Transverse colon (tissue), 4 donors: ENCODE data around the gene FAT4. TPM values are rescaled to one million over a fixed set of nuclear protein-coding genes. Genes with fewer than 3 reads are reported as not detected.

Experiments
- DNase-seq: peaks from one replicate; pipeline ENCODE4 v3.0.0-alpha.2; 2019
- H3K27ac ChIP-seq, 4 donors: fragments of 200-600 bp; sonication (generic); 2 replicates each; pipeline ENCODE4 v1.5.1; 2016 to 2018; ENCODE audit warnings: inconsistent platforms in 4 of 4
- H3K27me3 ChIP-seq: fragments of 200-600 bp; sonication (generic); 2 replicates; pipeline ENCODE4 v1.5.1; 2017; ENCODE audit warnings: inconsistent platforms
- H3K36me3 ChIP-seq, 4 donors: fragments of 200-600 bp; sonication (generic); 2 replicates each; pipeline ENCODE4 v1.5.1; 2017 to 2019; ENCODE audit warnings: inconsistent platforms in 4 of 4
- H3K4me1 ChIP-seq, 4 donors: fragments of 200-600 bp; sonication (generic); 2 replicates each; pipeline ENCODE4 v1.5.1; 2017 to 2020; ENCODE audit warnings: inconsistent platforms in 4 of 4
- H3K4me3 ChIP-seq, 4 donors: fragments of 200-600 bp; sonication (generic); 1 replicate in 1 of 4; 2 replicates in 3 of 4; pipeline versions ENCODE4 v1.5.1 to v1.6.1; 2017 to 2019; ENCODE audit warnings: inconsistent platforms in 4 of 4
- H3K9me3 ChIP-seq, 2 donors: fragments of 200-600 bp; sonication (generic); 2 replicates each; pipeline ENCODE4 v1.5.1; 2017 to 2019; ENCODE audit warnings: inconsistent platforms in 2 of 2
- CTCF ChIP-seq, 5 experiments: fragments of 200-600 bp in 3 of 5; fragments of 450-650 bp in 2 of 5; sonication (generic) in 3 of 5; IDR thresholded peaks; 1 replicate in 2 of 5; 2 replicates in 3 of 5; pipeline ENCODE4 v1.5.1; 2016 to 2017; ENCODE audit warnings: antibody characterized with exemption in 5 of 5, inconsistent platforms in 3 of 5, mild to moderate bottlenecking in 2 of 5, moderate library complexity in 1 of 5
- EP300 ChIP-seq: sonication (generic); formaldehyde crosslinking; IDR thresholded peaks from one replicate; pipeline ENCODE4 v1.6.1; 2017; ENCODE audit warnings: antibody characterized with exemption, low read depth
- POLR2A ChIP-seq: fragments of 450-650 bp; IDR thresholded peaks from one replicate; pipeline ENCODE4 v1.6.1; 2016; ENCODE audit warnings: antibody characterized with exemption, mild to moderate bottlenecking, moderate library complexity
- POLR2AphosphoS5 ChIP-seq, 3 donors: sonication (generic); formaldehyde crosslinking; IDR thresholded peaks; one replicate each; pipeline ENCODE4 v1.6.1; 2016; ENCODE audit warnings: antibody characterized with exemption in 3 of 3
- WGBS, 2 donors: methylation state at CpG; one replicate each; pipeline ENCODE4 v1.1.5; 2018; ENCODE audit warnings: low coverage in 1 of 2; 5-methylcytosine and 5-hydroxymethylcytosine counted together
- in situ Hi-C, 4 donors: fragments of 200-750 bp; cut with MboI; loops; one replicate each; pipeline versions ENCODE4 v1.15.0 to v1.15.1; 2017; ENCODE audit warnings: low sequenced_read_pairs in 3 of 4, low pct_ligation_motif_present in 1 of 4, low pct_unique_long_range_greater_than_20kb in 1 of 4
- intact Hi-C: fragments of 100-400 bp; cut with DNase I; formaldehyde crosslinking; loops from one replicate; pipeline ENCODE4 v1.15.1; 2023; ENCODE audit warnings: low total_unique reads
- total RNA-seq, 4 donors: library from RNA; depleted of rRNA; stranded (reverse); fragments of >200 nt; gene quantifications; one replicate each; pipeline ENCODE4 v1.1.0, GENCODE V29; 2016

FAT4 gene
- total RNA-seq, 4 donors from 2014 or later: 4.1 to 15.9 (median 9.3) TPM

DNA sequence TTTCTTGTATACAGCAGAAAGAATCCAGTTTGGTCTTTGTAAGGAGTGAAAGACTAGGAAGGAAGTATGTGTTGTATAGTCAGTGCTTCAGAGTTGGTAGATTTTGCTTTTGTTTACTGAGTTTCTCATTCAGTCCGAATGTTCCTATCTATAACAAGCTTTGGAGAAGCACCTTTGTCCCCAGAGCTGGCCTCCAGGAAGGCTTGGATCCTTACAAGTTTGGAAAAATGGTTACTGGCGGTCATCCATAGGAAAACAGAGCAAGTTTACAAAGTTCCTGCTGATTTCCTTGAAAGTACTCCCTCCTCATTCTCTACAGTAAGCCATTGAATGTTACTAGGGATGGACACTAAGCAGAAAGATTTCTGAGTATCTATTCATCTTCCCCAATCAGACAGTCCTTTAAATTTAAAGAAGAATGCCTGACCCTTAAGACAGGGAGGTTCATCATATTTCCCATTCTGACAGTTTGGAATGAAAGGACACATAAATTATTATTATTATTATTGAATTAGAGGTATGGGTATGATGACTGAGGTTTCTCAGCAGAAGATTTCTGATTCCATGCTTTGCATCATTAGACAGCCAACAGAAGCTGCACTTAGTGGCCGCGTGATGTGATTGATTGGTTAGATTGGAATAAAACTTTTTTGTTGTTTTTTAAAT lies 35.8 kb downstream of the FAT4 start:
- intact Hi-C loops: no loop called here
- TF ChIP-seq EP300 (no peak), POLR2A (no peak), POLR2AphosphoS5 (IDR thresholded peaks at IDR 0.05) (no peak), CTCF (IDR thresholded peaks at IDR 0.05) (no peak)
- Histone ChIP-seq H3K27ac (no peak overlapping the region), H3K4me1 (no peaks in the 10 kb centered on the region), H3K9me3 (no peaks in the 10 kb centered on the region), H3K27me3 (no peaks in the 10 kb centered on the region), H3K36me3 (no peaks in the 10 kb centered on the region), H3K4me3 (no peak overlapping the region)
- 77 to 78% methylated on average over 4 of the region's 4 CpGs for WGBS, 2 donors
- no peak for DNase-seq
- in situ Hi-C loops: no loop called here

DNA sequence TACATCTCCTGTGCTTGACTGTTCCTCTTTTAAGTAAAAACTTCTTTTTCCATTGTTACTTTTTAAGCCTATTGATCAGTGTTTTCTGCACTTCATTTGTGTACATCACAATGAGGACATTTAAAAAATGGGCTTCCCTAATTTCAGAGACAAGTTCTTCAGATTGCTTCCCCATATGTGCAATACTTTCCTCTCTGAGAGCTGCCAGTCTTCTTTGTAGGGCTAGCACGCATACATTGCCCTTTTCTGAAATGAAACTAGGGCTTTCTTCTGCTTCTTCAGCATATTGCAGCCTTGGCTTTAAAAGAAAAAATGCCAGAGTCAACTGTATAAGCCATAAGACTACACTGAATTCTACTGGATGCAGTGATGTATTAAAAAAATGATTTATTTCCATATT lies 37.8 kb downstream of the FAT4 start:
- no peak for TF ChIP-seq POLR2AphosphoS5 (IDR thresholded peaks at IDR 0.05)
- no peak for TF ChIP-seq CTCF (IDR thresholded peaks at IDR 0.05)
- no peak for TF ChIP-seq POLR2A
- no peak for TF ChIP-seq EP300
- 79 to 88% methylated on average over 1 of the region's 1 CpG for WGBS, 2 donors
- no peaks in the 10 kb centered on the region for H3K9me3 ChIP-seq
- no peaks in the 10 kb centered on the region for H3K27me3 ChIP-seq
- in situ Hi-C loops: no loop called here
- H3K27ac ChIP-seq: no peak overlapping the region
- no peak for DNase-seq
- H3K36me3 ChIP-seq: no peaks in the 10 kb centered on the region
- intact Hi-C loops: no loop called here
- no peaks in the 10 kb centered on the region for H3K4me1 ChIP-seq
- H3K4me3 ChIP-seq: no peak overlapping the region

DNA sequence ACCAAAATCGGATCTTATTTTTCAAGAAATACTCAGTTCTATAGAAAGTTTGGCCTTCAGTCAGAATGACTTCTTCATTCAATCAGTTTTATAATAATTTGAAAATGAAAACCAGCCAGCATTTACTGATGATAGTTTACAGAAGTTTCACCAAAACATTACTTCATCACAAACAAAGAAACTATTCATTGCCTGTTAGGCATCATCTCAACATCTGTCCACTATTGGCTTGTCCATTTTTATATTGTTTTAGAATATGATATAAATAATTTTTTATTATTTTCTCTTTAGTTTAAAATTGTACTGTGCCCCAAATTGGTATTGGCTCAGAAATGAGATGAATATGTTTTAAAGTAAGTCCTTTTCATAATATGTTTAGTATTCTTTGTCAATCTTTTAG lies 38.4 kb downstream of the FAT4 start:
- in situ Hi-C loops (no loop called here), intact Hi-C loops (no loop called here)
- DNase-seq: no peak
- no peaks in the 10 kb centered on the region for H3K9me3 ChIP-seq
- no peak for TF ChIP-seq EP300
- TF ChIP-seq CTCF (IDR thresholded peaks at IDR 0.05): no peak
- no peak for TF ChIP-seq POLR2AphosphoS5 (IDR thresholded peaks at IDR 0.05)
- TF ChIP-seq POLR2A: no peak
- H3K4me1 ChIP-seq: no peaks in the 10 kb centered on the region
- no peak overlapping the region for H3K4me3 ChIP-seq
- no peaks in the 10 kb centered on the region for H3K27me3 ChIP-seq
- no peak overlapping the region for H3K27ac ChIP-seq
- WGBS, 2 donors: 65 to 78% methylated on average over 1 of the region's 1 CpG
- no peaks in the 10 kb centered on the region for H3K36me3 ChIP-seq

DNA sequence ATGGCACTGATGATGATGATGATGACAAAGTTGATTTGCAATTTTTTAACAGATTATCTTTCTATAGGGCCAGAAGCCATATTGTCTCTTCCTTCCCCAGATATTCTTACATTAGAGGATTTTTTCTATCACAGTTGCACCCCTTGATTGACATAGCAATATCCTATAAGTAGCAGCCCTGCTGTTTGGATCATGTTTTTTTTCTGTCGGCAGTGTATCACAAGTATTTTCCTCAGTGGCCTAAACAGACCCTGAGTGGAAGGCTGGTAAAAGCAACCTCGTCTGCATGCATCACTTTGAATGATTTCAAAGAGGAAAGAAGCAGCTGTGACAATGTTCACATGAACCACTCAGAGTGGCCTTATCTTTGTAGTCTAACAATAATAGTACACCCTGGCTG lies 41.0 kb downstream of the FAT4 start:
- intact Hi-C loops: no loop called here
- Histone ChIP-seq H3K36me3 (no peaks in the 10 kb centered on the region), H3K4me3 (no peak overlapping the region), H3K27ac (no peak overlapping the region), H3K4me1 (no peaks in the 10 kb centered on the region), H3K9me3 (no peaks in the 10 kb centered on the region), H3K27me3 (no peaks in the 10 kb centered on the region)
- 73 to 75% methylated on average over 2 of the region's 2 CpGs for WGBS, 2 donors
- DNase-seq: no peak
- no peak for TF ChIP-seq EP300
- no peak for TF ChIP-seq CTCF (IDR thresholded peaks at IDR 0.05)
- TF ChIP-seq POLR2A: no peak
- TF ChIP-seq POLR2AphosphoS5 (IDR thresholded peaks at IDR 0.05): no peak
- in situ Hi-C loops: no loop called here
